HEK293T (cell line): ENCODE data around the gene ANKS1A.

ENCODE experiments used
- ARNT ChIP-seq: fragments of 450-650 bp; IDR thresholded peaks from 2 replicates; pipeline ENCODE4 v1.6.1; 2017; ENCODE audit warnings: mild to moderate bottlenecking
- BHLHE40 ChIP-seq: fragments of 450-650 bp; IDR thresholded peaks from 2 replicates; pipeline ENCODE4 v1.6.1; 2016; ENCODE audit warnings: mild to moderate bottlenecking, moderate library complexity, borderline replicate concordance
- ELF4 ChIP-seq: fragments of 450-650 bp; IDR thresholded peaks from 2 replicates; pipeline ENCODE4 v1.6.1; 2017; ENCODE audit warnings: antibody characterized with exemption
- FOXA1 ChIP-seq: fragments of 450-650 bp; IDR thresholded peaks from 2 replicates; pipeline ENCODE4 v1.6.1; 2016; ENCODE audit warnings: mild to moderate bottlenecking
- FOXM1 ChIP-seq: fragments of 450-650 bp; IDR thresholded peaks from 2 replicates; pipeline ENCODE4 v1.6.1; 2017; ENCODE audit warnings: mild to moderate bottlenecking, borderline replicate concordance
- HDGF ChIP-seq: fragments of 450-650 bp; IDR thresholded peaks from 2 replicates; pipeline ENCODE4 v1.6.1; 2017; ENCODE audit warnings: antibody characterized with exemption, borderline replicate concordance
- LEF1 ChIP-seq: fragments of 450-650 bp; IDR thresholded peaks from 2 replicates; pipeline ENCODE4 v1.6.1; 2017; ENCODE audit warnings: mild to moderate bottlenecking, borderline replicate concordance
- NFRKB ChIP-seq: fragments of 450-650 bp; IDR thresholded peaks from 2 replicates; pipeline ENCODE4 v1.6.1; 2016; ENCODE audit warnings: mild to moderate bottlenecking, moderate library complexity
- SP1 ChIP-seq: fragments of 450-650 bp; IDR thresholded peaks from 2 replicates; pipeline ENCODE4 v1.6.1; 2017
- SUZ12 ChIP-seq: fragments of 450-650 bp; IDR thresholded peaks from 2 replicates; pipeline ENCODE4 v1.6.1; 2016; ENCODE audit warnings: mild to moderate bottlenecking
- TARDBP ChIP-seq: fragments of 450-650 bp; IDR thresholded peaks from 2 replicates; pipeline ENCODE4 v1.6.1; 2016
- ZNF384 ChIP-seq: fragments of 450-650 bp; IDR thresholded peaks from 2 replicates; pipeline ENCODE4 v1.6.1; 2016
- TF ChIP-seq, protein P1 (sequence below): fragments of 450-650 bp; IDR thresholded peaks from 2 replicates; pipeline ENCODE4 v1.6.1; 2016

DNA sequence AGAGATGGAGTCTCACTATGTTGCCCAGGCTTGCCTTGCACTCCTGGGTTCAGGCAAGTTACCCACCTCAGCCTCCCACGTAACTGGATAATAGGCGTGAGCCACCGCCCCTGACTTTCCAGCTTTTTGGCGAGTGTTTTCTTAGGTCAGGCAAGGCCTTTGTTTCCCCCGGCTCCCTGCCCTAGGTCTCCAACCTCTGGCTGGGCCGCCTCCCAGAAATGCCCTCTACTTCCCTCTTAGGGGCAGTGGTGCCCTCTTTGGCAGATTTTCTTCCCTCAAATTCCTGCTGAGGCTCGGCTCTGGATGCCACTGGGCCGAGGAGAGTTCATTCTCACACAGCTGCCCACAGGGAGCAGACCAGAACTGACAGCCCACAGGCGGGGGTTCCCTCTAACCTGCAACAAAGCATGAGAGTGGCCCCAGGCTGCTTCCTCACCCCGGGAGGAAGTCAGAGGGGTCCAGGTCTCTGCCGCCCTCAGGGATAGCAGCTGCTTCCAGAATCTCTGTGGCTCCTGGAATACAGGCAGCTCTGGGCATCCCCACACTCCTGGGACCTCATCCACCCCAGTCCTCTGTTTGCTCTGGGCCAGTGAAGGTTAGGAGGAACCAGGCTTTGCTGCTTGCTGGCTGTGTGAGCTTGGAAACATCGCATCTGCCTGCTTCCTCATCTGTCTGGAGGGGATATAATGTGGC is 195.6 kb downstream of the ANKS1A start:
- TF ChIP-seq ELF4 (no peak), BHLHE40 (no peak), SP1 (no peak), FOXM1 (no peak), NFRKB (no peak), LEF1 (no peak), ARNT (no peak), ZNF384 (no peak), TARDBP (no peak), HDGF (no peak), SUZ12 (no peak), FOXA1 (no peak)
- TF ChIP-seq, protein P1, sequence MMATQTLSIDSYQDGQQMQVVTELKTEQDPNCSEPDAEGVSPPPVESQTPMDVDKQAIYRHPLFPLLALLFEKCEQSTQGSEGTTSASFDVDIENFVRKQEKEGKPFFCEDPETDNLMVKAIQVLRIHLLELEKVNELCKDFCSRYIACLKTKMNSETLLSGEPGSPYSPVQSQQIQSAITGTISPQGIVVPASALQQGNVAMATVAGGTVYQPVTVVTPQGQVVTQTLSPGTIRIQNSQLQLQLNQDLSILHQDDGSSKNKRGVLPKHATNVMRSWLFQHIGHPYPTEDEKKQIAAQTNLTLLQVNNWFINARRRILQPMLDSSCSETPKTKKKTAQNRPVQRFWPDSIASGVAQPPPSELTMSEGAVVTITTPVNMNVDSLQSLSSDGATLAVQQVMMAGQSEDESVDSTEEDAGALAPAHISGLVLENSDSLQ, result no peak
